NT2/D1 (cell line): ENCODE data around the gene ESRP2.

Experiments used
- SUZ12 ChIP-seq: IDR thresholded peaks from 2 replicates; pipeline ENCODE4 v1.6.1; 2011; ENCODE audit not compliant: insufficient read length, insufficient read depth; ENCODE audit errors: extremely low read depth
- YY1 ChIP-seq: IDR thresholded peaks from 2 replicates; pipeline ENCODE4 v1.6.1; 2011; ENCODE audit not compliant: insufficient read length, insufficient read depth

DNA sequence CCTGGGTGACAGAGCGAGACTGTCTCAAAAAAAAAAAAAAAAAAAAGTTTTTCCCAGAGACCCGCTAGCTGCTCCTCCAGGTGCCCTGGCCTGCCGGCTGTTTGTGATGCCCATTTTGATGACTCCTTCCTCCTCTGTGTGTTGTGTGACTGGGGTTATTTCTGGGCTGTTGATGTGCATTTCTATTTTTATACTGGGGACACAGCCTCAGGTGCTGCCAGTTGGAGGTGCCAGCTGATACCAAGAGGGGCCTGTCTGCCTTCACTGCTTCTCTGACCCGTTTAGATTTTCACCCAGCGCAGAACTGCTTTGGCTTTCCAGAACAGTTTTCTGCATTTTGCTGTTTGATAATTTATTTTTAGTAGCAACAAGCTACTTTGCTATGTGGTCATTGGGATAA is 15.9 kb upstream of the ESRP2 start:
- TF ChIP-seq YY1 (no peak), SUZ12 (no peak)
